Fibroblast of gingiva (primary cell): ENCODE results near the gene CRMP1.
"Not testable (repeated sequence)": the region's sequence is repeated elsewhere in the genome, so short reads cannot be mapped to it uniquely, and the experiment has no call there.

Source experiments
- DNase-seq: peaks from one replicate; pipeline ENCODE4 v3.0.0-alpha.2; 2011; ENCODE audit warnings: low read depth

CRMP1 gene

GRCh38 chr4:5822619-5823018 is 70.3 kb downstream of the CRMP1 start:
- DNase-seq = no peak

GRCh38 chr4:5821665-5822358 is 71.1 kb downstream of the CRMP1 start:
- DNase-seq = no peak

GRCh38 chr4:5816851-5817375 is 76.0 kb downstream of the CRMP1 start:
- no peak for DNase-seq

GRCh38 chr4:5816101-5816500 is 76.8 kb downstream of the CRMP1 start:
- no peak for DNase-seq

GRCh38 chr4:5815641-5816040 is 77.2 kb downstream of the CRMP1 start:
- DNase-seq = no peak

GRCh38 chr4:5814421-5814820 is 78.5 kb downstream of the CRMP1 start:
- DNase-seq = no peak

GRCh38 chr4:5813882-5814255 is 79.0 kb downstream of the CRMP1 start:
- DNase-seq = no peak

- peak; percentile 60 for DNase-seq
These were observed 80.2 kb downstream of the CRMP1 start for GRCh38 chr4:5812506-5813229.

- DNase-seq = not testable (repeated sequence)
These were observed 80.8 kb downstream of the CRMP1 start for GRCh38 chr4:5812057-5812456.

- DNase-seq = no peak
These were observed 82.0 kb downstream of the CRMP1 start for GRCh38 chr4:5810770-5811430.

GRCh38 chr4:5810151-5810550 is 82.7 kb downstream of the CRMP1 start:
- DNase-seq = no peak

- no peak for DNase-seq
These were observed 83.6 kb downstream of the CRMP1 start for GRCh38 chr4:5809216-5809776.

- DNase-seq = no peak
These were observed 84.7 kb downstream of the CRMP1 start for GRCh38 chr4:5808081-5808741.

GRCh38 chr4:5805270-5805669 is 87.6 kb downstream of the CRMP1 start:
- no peak for DNase-seq

GRCh38 chr4:5804656-5805055 is 88.2 kb downstream of the CRMP1 start:
- DNase-seq = no peak

- DNase-seq = no peak
These were observed 90.3 kb downstream of the CRMP1 start for GRCh38 chr4:5802565-5802964.

GRCh38 chr4:5801696-5802095 is 91.2 kb downstream of the CRMP1 start:
- no peak for DNase-seq

- DNase-seq = no peak
These were observed 92.4 kb downstream of the CRMP1 start for GRCh38 chr4:5800496-5800895.

GRCh38 chr4:5799406-5799805 is 93.5 kb downstream of the CRMP1 start:
- no peak for DNase-seq

GRCh38 chr4:5798946-5799345 is 93.9 kb downstream of the CRMP1 start:
- no peak for DNase-seq

GRCh38 chr4:5798462-5798861 is 94.4 kb downstream of the CRMP1 start:
- DNase-seq = peak; percentile 7

GRCh38 chr4:5797866-5798265 is 95.0 kb downstream of the CRMP1 start:
- DNase-seq = no peak
